Measurements from ENCODE around the gene RRAGC.

DNA sequence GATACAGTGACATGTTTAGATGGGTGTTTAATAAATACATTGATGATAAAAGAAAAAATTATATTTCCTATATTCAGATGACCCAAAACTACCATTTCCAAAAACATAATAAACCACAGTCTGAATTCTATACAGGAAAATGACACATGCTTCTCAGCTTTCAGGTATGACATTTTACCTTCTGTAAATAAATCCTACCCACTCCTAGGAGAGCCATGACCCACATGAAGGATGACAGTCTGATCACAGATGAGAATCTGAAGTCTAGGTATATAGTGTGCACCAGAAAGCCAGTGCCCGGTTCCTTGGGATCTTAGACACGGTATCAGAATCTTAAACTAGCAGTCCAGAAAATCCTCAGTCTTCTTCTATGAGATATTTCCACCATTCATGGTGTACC, 25.5 kb upstream of the RRAGC start:
- TF ChIP-seq, protein P1, sequence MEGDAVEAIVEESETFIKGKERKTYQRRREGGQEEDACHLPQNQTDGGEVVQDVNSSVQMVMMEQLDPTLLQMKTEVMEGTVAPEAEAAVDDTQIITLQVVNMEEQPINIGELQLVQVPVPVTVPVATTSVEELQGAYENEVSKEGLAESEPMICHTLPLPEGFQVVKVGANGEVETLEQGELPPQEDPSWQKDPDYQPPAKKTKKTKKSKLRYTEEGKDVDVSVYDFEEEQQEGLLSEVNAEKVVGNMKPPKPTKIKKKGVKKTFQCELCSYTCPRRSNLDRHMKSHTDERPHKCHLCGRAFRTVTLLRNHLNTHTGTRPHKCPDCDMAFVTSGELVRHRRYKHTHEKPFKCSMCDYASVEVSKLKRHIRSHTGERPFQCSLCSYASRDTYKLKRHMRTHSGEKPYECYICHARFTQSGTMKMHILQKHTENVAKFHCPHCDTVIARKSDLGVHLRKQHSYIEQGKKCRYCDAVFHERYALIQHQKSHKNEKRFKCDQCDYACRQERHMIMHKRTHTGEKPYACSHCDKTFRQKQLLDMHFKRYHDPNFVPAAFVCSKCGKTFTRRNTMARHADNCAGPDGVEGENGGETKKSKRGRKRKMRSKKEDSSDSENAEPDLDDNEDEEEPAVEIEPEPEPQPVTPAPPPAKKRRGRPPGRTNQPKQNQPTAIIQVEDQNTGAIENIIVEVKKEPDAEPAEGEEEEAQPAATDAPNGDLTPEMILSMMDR (conservative IDR thresholded peaks at IDR 0.05 in 1 of 2, IDR thresholded peaks at IDR 0.05 in 1 of 2; ENCODE audit: low read depth in 1 of 2, low read length in 2 of 2) = no peak
- TF ChIP-seq EZH2 (IDR thresholded peaks at IDR 0.05; ENCODE audit: low read length, missing control alignments) = no peak
